Tibial artery (tissue), 4 donors: ENCODE measurements around the gene PLXNB3.

Experiments used
- DNase-seq, 2 donors: peaks; one replicate each; pipeline ENCODE4 v3.0.0-alpha.2; 2019
- H3K27ac ChIP-seq, 2 donors: fragments of 200-600 bp; sonication (generic) in 1 of 2; 1 replicate in 1 of 2; 2 replicates in 1 of 2; pipeline ENCODE4 v1.5.1; 2018 to 2019; ENCODE audit warnings: mild to moderate bottlenecking in 1 of 2
- H3K27me3 ChIP-seq, 2 donors: fragments of 200-600 bp; sonication (generic) in 1 of 2; one replicate each; pipeline versions ENCODE4 v1.5.1 to v1.6.0; 2016 to 2019
- H3K36me3 ChIP-seq, 3 donors: fragments of 200-600 bp; sonication (generic) in 2 of 3; one replicate each; pipeline ENCODE4 v1.5.1; 2016 to 2019; ENCODE audit warnings: mild to moderate bottlenecking in 2 of 3
- H3K4me1 ChIP-seq, 4 donors: fragments of 200-600 bp; sonication (generic) in 2 of 4; 1 replicate in 3 of 4; 2 replicates in 1 of 4; pipeline ENCODE4 v1.5.1; 2016 to 2019
- H3K4me3 ChIP-seq, 2 donors: fragments of 200-600 bp; sonication (generic) in 1 of 2; 1 replicate in 1 of 2; 2 replicates in 1 of 2; pipeline ENCODE4 v1.5.1; 2018 to 2019; ENCODE audit warnings: mild to moderate bottlenecking in 2 of 2
- H3K9me3 ChIP-seq, 3 donors: fragments of 200-600 bp; sonication (generic) in 1 of 3; one replicate each; pipeline ENCODE4 v1.5.1; 2016 to 2019
- CTCF ChIP-seq, 2 experiments: fragments of 200-600 bp in 1 of 2; fragments of 450-650 bp in 1 of 2; IDR thresholded peaks; one replicate each; pipeline ENCODE4 v1.5.1; 2017 to 2019; ENCODE audit warnings: antibody characterized with exemption in 2 of 2, mild to moderate bottlenecking in 1 of 2, moderate library complexity in 1 of 2
- intact Hi-C: fragments of 100-400 bp; cut with DNase I; formaldehyde crosslinking; loops from one replicate; pipeline ENCODE4 v1.15.0; 2023; ENCODE audit warnings: low total_unique reads

The PLXNB3 gene

GRCh38 chrX:153775293-153776119 lies 11.5 kb downstream of the PLXNB3 start:
- H3K9me3 ChIP-seq = no peaks in the 10 kb centered on the region
- no peak for DNase-seq
- peaks cover 0 to 5% (median 4%) of the 10 kb centered on the region in 4 donors for H3K4me1 ChIP-seq
- no peak overlapping the region for H3K27ac ChIP-seq
- intact Hi-C loops = no loop called here
- TF ChIP-seq CTCF (IDR thresholded peaks at IDR 0.05) = no peak
- H3K36me3 ChIP-seq = peaks cover 0 to 49% (median 0%) of the 10 kb centered on the region in 3 donors
- H3K4me3 ChIP-seq = no peak overlapping the region
- H3K27me3 ChIP-seq = no peaks in the 10 kb centered on the region

DNA sequence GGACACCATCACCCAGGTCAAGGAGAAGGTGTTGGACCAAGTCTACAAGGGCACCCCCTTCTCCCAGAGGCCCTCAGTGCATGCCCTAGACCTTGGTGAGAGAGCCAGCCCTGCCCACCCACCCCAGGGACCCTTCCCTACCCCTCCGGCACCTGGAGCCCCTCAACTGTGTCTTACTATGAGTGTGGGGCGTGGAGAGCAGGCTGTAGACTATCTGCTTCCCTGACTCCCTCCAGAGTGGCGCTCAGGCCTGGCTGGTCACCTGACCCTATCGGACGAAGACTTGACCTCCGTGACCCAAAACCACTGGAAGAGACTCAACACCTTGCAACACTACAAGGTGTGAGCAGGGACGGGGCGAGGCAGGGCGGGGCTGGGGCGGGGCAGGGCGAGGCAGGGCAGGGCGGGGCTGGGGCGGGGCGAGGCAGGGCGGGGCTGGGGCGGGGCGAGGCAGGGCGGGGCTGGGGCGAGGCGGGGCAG lies 12.1 kb downstream of the PLXNB3 start:
- TF ChIP-seq CTCF (IDR thresholded peaks at IDR 0.05) = no peak
- Histone ChIP-seq H3K36me3 (peaks cover 0 to 42% (median 0%) of the 10 kb centered on the region in 3 donors), H3K4me1 (peaks cover 0 to 12% (median 10%) of the 10 kb centered on the region in 4 donors), H3K27me3 (no peaks in the 10 kb centered on the region), H3K9me3 (no peaks in the 10 kb centered on the region), H3K4me3 (no peak overlapping the region), H3K27ac (no peak overlapping the region)
- intact Hi-C loops = no loop called here
- DNase-seq = no peak

GRCh38 chrX:153776611-153777045 lies 12.6 kb downstream of the PLXNB3 start:
- no peak for TF ChIP-seq CTCF (IDR thresholded peaks at IDR 0.05)
- Histone ChIP-seq H3K27me3 (no peaks in the 10 kb centered on the region), H3K4me1 (peaks cover 0 to 17% (median 12%) of the 10 kb centered on the region in 4 donors), H3K4me3 (no peak overlapping the region), H3K9me3 (no peaks in the 10 kb centered on the region), H3K36me3 (peaks cover 0 to 37% (median 0%) of the 10 kb centered on the region in 3 donors), H3K27ac (no peak overlapping the region)
- no peak for DNase-seq
- intact Hi-C loops = no loop called here

- H3K36me3 ChIP-seq = peaks cover 0 to 34% (median 0%) of the 10 kb centered on the region in 3 donors
- H3K9me3 ChIP-seq = no peaks in the 10 kb centered on the region
- peaks cover 0 to 24% (median 14%) of the 10 kb centered on the region in 4 donors for H3K4me1 ChIP-seq
- no peak for TF ChIP-seq CTCF (IDR thresholded peaks at IDR 0.05)
- no peak overlapping the region for H3K4me3 ChIP-seq
- H3K27ac ChIP-seq = no peak overlapping the region
- no peak for DNase-seq
- intact Hi-C loops = no loop called here
- no peaks in the 10 kb centered on the region for H3K27me3 ChIP-seq
These were observed 13.4 kb downstream of the PLXNB3 start for GRCh38 chrX:153777261-153778090.

GRCh38 chrX:153778181-153778580 lies 14.1 kb downstream of the PLXNB3 start:
- intact Hi-C loops = no loop called here
- Histone ChIP-seq H3K27me3 (no peaks in the 10 kb centered on the region), H3K9me3 (no peaks in the 10 kb centered on the region), H3K27ac (no peak overlapping the region), H3K36me3 (peaks cover 0 to 27% (median 0%) of the 10 kb centered on the region in 3 donors), H3K4me3 (no peak overlapping the region), H3K4me1 (peaks cover 0 to 24% (median 14%) of the 10 kb centered on the region in 4 donors)
- TF ChIP-seq CTCF (IDR thresholded peaks at IDR 0.05) = no peak
- DNase-seq = no peak
